ENCODE data around the gene ATG2B. TPM values are rescaled to one million over a fixed set of nuclear protein-coding genes. Genes with fewer than 3 reads are reported as not detected.

ATG2B gene
- total RNA-seq, 1 experiment from 2014 or later: 19.4 TPM

GRCh38 chr14:96252999-96253539 lies 110.1 kb downstream of the ATG2B start:
- no peak for TF ChIP-seq CTCF (IDR thresholded peaks at IDR 0.05; ENCODE audit: insufficient read depth in 1 of 2, low read depth in 1 of 2, low read length in 1 of 2, severe bottlenecking in 1 of 2, unreplicated experiment in 1 of 2)
- no peaks in the 10 kb centered on the region for H3K36me3 ChIP-seq (ENCODE audit: control insufficient read depth, insufficient read depth, low read length)
- H3K4me1 ChIP-seq: peaks cover 9% of the 10 kb centered on the region
- no TSS peak for BruUV-seq (replicated peaks)
- ChIA-PET CTCF (no interaction called here), POLR2A (no interaction called here)
- Mint-ChIP-seq H3K4me3 (ENCODE audit: unreplicated experiment) (no peak overlapping the region), H3K9me3 (ENCODE audit: unreplicated experiment) (no peaks in the 10 kb centered on the region), H3K27me3 (ENCODE audit: insufficient read depth, unreplicated experiment) (no peaks in the 10 kb centered on the region), H3K27ac (ENCODE audit: unreplicated experiment) (peak overlapping the region; percentile 29), H3K36me3 (ENCODE audit: insufficient read depth, unreplicated experiment) (no peaks in the 10 kb centered on the region), H3K4me1 (ENCODE audit: low read depth, unreplicated experiment) (peaks cover 21% of the 10 kb centered on the region)
- no peak overlapping the region for H3K4me3 ChIP-seq (ENCODE audit: low read depth, low read length)
- H3K27me3 ChIP-seq (replicated peaks; ENCODE audit: control insufficient read depth, insufficient read depth, low read length): no peaks in the 10 kb centered on the region
- H3K9me3 ChIP-seq: no peaks in the 10 kb centered on the region
- intact Hi-C loops (cut with micrococcal nuclease; ENCODE audit: unreplicated experiment): no loop called here
- DNase-seq: peak; percentile 37 to 65

GRCh38 chr14:96252323-96252998 lies 110.7 kb downstream of the ATG2B start:
- no peaks in the 10 kb centered on the region for H3K36me3 Mint-ChIP-seq (ENCODE audit: insufficient read depth, unreplicated experiment)
- Histone ChIP-seq H3K36me3 (ENCODE audit: control insufficient read depth, insufficient read depth, low read length) (no peaks in the 10 kb centered on the region), H3K27me3 (replicated peaks; ENCODE audit: control insufficient read depth, insufficient read depth, low read length) (no peaks in the 10 kb centered on the region), H3K9me3 (no peaks in the 10 kb centered on the region), H3K4me1 (peaks cover 9% of the 10 kb centered on the region), H3K4me3 (ENCODE audit: low read depth, low read length) (no peak overlapping the region)
- peaks cover 21% of the 10 kb centered on the region for H3K4me1 Mint-ChIP-seq (ENCODE audit: low read depth, unreplicated experiment)
- intact Hi-C loops (cut with micrococcal nuclease; ENCODE audit: unreplicated experiment): no loop called here
- H3K27ac Mint-ChIP-seq (ENCODE audit: unreplicated experiment): peak overlapping the region; percentile 76
- H3K9me3 Mint-ChIP-seq (ENCODE audit: unreplicated experiment): no peaks in the 10 kb centered on the region
- H3K4me3 Mint-ChIP-seq (ENCODE audit: unreplicated experiment): no peak overlapping the region
- POLR2A ChIA-PET: no interaction called here
- DNase-seq: no peak
- no TSS peak for BruUV-seq (replicated peaks)
- no peaks in the 10 kb centered on the region for H3K27me3 Mint-ChIP-seq (ENCODE audit: insufficient read depth, unreplicated experiment)
- TF ChIP-seq CTCF (IDR thresholded peaks at IDR 0.05; ENCODE audit: insufficient read depth in 1 of 2, low read depth in 1 of 2, low read length in 1 of 2, severe bottlenecking in 1 of 2, unreplicated experiment in 1 of 2): no peak
- CTCF ChIA-PET: no interaction called here

GRCh38 chr14:96251656-96252155 lies 111.4 kb downstream of the ATG2B start:
- TF ChIP-seq CTCF (IDR thresholded peaks at IDR 0.05; ENCODE audit: insufficient read depth in 1 of 2, low read depth in 1 of 2, low read length in 1 of 2, severe bottlenecking in 1 of 2, unreplicated experiment in 1 of 2): no peak
- intact Hi-C loops (cut with micrococcal nuclease; ENCODE audit: unreplicated experiment): no loop called here
- peaks cover 21% of the 10 kb centered on the region for H3K4me1 Mint-ChIP-seq (ENCODE audit: low read depth, unreplicated experiment)
- no peaks in the 10 kb centered on the region for H3K9me3 Mint-ChIP-seq (ENCODE audit: unreplicated experiment)
- no peak overlapping the region for H3K4me3 Mint-ChIP-seq (ENCODE audit: unreplicated experiment)
- H3K27me3 Mint-ChIP-seq (ENCODE audit: insufficient read depth, unreplicated experiment): no peaks in the 10 kb centered on the region
- H3K36me3 Mint-ChIP-seq (ENCODE audit: insufficient read depth, unreplicated experiment): no peaks in the 10 kb centered on the region
- H3K4me1 ChIP-seq: peaks cover 9% of the 10 kb centered on the region
- POLR2A ChIA-PET: no interaction called here
- no peaks in the 10 kb centered on the region for H3K9me3 ChIP-seq
- no TSS peak for BruUV-seq (replicated peaks)
- no peak for DNase-seq
- no peaks in the 10 kb centered on the region for H3K27me3 ChIP-seq (replicated peaks; ENCODE audit: control insufficient read depth, insufficient read depth, low read length)
- no peaks in the 10 kb centered on the region for H3K36me3 ChIP-seq (ENCODE audit: control insufficient read depth, insufficient read depth, low read length)
- no peak overlapping the region for H3K4me3 ChIP-seq (ENCODE audit: low read depth, low read length)
- CTCF ChIA-PET: no interaction called here
- H3K27ac Mint-ChIP-seq (ENCODE audit: unreplicated experiment): peak overlapping the region; percentile 76

All from Caco-2 (cell line).